ENCODE measurements around the gene ZNF362.

DNA sequence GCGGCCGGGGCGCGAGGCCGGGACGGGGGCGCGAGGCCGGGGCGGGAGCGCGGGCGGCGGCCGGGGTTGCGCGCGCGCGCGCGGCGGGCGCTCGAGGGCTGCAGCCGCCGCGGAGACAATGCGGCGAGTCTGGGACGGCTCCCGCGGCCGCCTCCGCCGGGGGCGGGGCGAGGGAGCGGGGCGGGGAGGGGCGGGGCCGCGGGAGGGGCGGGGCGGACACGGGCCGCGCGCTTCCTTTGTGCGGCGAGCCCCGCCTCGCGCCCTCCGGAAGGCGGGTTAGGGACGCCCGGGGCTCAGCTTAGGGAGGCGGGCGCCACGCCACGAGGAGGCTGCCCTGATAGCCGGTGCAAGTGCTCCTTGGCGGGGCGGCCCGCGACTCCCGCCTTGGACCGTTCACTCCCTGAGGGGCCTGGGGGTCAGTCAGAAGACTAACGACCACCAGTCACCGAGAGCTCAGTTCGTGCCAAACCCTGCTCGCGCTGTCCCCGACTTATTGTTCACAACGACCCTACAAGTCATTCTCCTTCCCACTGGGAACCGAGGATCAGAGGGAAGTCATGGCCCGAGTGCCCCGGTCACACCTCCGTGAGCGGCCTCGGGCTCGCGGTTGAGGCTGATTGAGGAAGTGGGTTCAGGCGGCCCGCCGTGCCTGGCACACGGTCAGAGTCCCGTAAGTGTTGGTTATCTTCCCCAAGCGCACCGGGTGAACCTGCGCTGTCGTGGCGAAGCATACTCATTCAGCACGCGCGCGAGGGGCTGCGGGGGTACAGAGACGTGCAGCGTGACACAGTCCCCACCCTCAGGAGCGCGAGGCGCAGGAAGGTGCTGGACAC lies 93.7 kb downstream of the ZNF362 start:
- no peak for TF ChIP-seq CTCF (conservative IDR thresholded peaks at IDR 0.05)
- TF ChIP-seq ZFX (IDR thresholded peaks at IDR 0.05), result no peak
